GM23248 (cell line): ENCODE data around the gene LUZP2.

Source experiments
- EZH2 ChIP-seq: fragments of 200-600 bp; sonication (generic); IDR thresholded peaks from 2 replicates; pipeline ENCODE4 v1.6.1; 2018; ENCODE audit warnings: antibody characterized with exemption, mild to moderate bottlenecking; ENCODE audit not compliant: insufficient read depth, poor library complexity, severe bottlenecking
- EZH2phosphoT487 ChIP-seq: fragments of 200-600 bp; sonication (generic); IDR thresholded peaks from 2 replicates; pipeline ENCODE4 v1.6.1; 2018; ENCODE audit warnings: antibody characterized with exemption, moderate library complexity, mild to moderate bottlenecking, low read depth; ENCODE audit not compliant: insufficient read depth

GRCh38 chr11:24591283-24591682 is 94.4 kb downstream of the LUZP2 start:
- no peak for TF ChIP-seq EZH2phosphoT487
- no peak for TF ChIP-seq EZH2
